Adrenal gland (tissue), 19 donors: ENCODE data around the gene RLF. TPM values are rescaled to one million over a fixed set of nuclear protein-coding genes. Genes with fewer than 3 reads are reported as not detected.

Source experiments
- DNase-seq, 7 donors: peaks; one replicate each; pipeline ENCODE4 v3.0.0-alpha.2; 2019 to 2020
- H3K27ac ChIP-seq, 5 donors: fragments of 200-600 bp; sonication (generic) in 4 of 5; 1 replicate in 3 of 5; 2 replicates in 2 of 5; pipeline versions ENCODE4 v1.5.1 to v1.8.0; 2016 to 2020; ENCODE audit warnings: mild to moderate bottlenecking in 1 of 5
- H3K27me3 ChIP-seq: fragments of 200-600 bp; 2 replicates; pipeline ENCODE4 v1.8.0; 2021
- H3K36me3 ChIP-seq, 2 donors: fragments of 200-600 bp; replicated peaks in 1 of 2; 1 replicate in 1 of 2; 2 replicates in 1 of 2; pipeline versions ENCODE4 v1.5.1 to v1.8.0; 2018 to 2022
- H3K4me1 ChIP-seq, 2 donors: fragments of 200-600 bp; replicated peaks in 1 of 2; 1 replicate in 1 of 2; 2 replicates in 1 of 2; pipeline versions ENCODE4 v1.5.1 to v1.8.0; 2018 to 2021
- H3K4me3 ChIP-seq, 4 donors: fragments of 200-600 bp; sonication (generic) in 3 of 4; one replicate each; pipeline ENCODE4 v1.5.1; 2016 to 2018
- H3K9me3 ChIP-seq, 3 donors: fragments of 200-600 bp; sonication (generic) in 1 of 3; replicated peaks in 1 of 3; 1 replicate in 2 of 3; 2 replicates in 1 of 3; pipeline versions ENCODE4 v1.5.1 to v1.8.0; 2016 to 2021
- CTCF ChIP-seq, 6 experiments: fragments of 450-650 bp in 4 of 6; fragments of 200-600 bp in 2 of 6; sonication (generic) in 1 of 6; IDR thresholded peaks; 1 replicate in 5 of 6; 2 replicates in 1 of 6; pipeline versions ENCODE4 v1.5.1 to v1.8.0; 2016 to 2021; ENCODE audit warnings: antibody characterized with exemption in 6 of 6, mild to moderate bottlenecking in 2 of 6, moderate library complexity in 1 of 6
- POLR2A ChIP-seq, 2 donors: fragments of 450-650 bp; IDR thresholded peaks; one replicate each; pipeline ENCODE4 v1.6.1; 2017; ENCODE audit warnings: antibody characterized with exemption in 2 of 2, mild to moderate bottlenecking in 2 of 2, moderate library complexity in 1 of 2
- WGBS, 4 donors: extraction: QIAGEN DNeasy Blood & Tissue Kit in 2 of 4; methylation state at CpG; one replicate each; pipeline versions ENCODE4 v1.1.5 to v1.1.7; 2013 to 2017; 5-methylcytosine and 5-hydroxymethylcytosine counted together
- intact Hi-C, 2 donors: fragments of 100-400 bp; cut with DNase I; formaldehyde crosslinking; loops; one replicate each; pipeline versions ENCODE4 v1.14.1 to v1.15.0; 2022 to 2023
- long read RNA-seq, 10 donors: library from polyadenylated mRNA in 3 of 10; unstranded in 2 of 10; stranded (forward) in 1 of 10; transcript quantifications; one replicate each; pipeline ENCODE4 v2.0.0 and lab custom pipeline, GENCODE V29; 2021 to 2026
- polyA plus RNA-seq, 3 donors: library from polyadenylated mRNA; stranded (reverse); fragments of 200-250 nt in 2 of 3; fragments of 350-450 nt in 1 of 3; fragmentation: Illumina TruSeq in 1 of 3; extraction: RNeasy Lipid Tissue Mini Kit (QIAGEN cat#74804) in 1 of 3; gene quantifications; one replicate each; pipeline ENCODE4 v1.2.3, GENCODE V29; 2013 to 2014
- total RNA-seq, 9 donors: library from RNA; depleted of rRNA in 4 of 9; stranded (reverse); fragments of >200 nt in 4 of 9; fragments of 120-200 nt in 1 of 9; fragmentation: NEBNext Ultra II Directional in 1 of 9; extraction: Animal tissue kit (Norgen Biotek cat#: 25700) in 1 of 9; gene quantifications; one replicate each; pipeline versions ENCODE4 v1.1.0 to v1.2.4, GENCODE V29; 2013 to 2023
- donor health status: healthy with polysubstance abuse.
- donor health status: Bipolar disorder and iron deficiency.
- donor health status: DM: yes; HTN: yes; CAD: no.
- donor health status: DM: no; HTN: no; CAD: no.
- donor health status: DM: no; HTN: no; CAD: no.
- donor health status: DM: yes; HTN: yes; CAD: no.

The RLF gene
- 10 to 100 TPM in 7 of 9 donors, 1 to 10 TPM in 2; 5.3 to 18.8 (median 11.7) TPM for total RNA-seq
- polyA plus RNA-seq: 1 to 10 TPM; 3.7 to 9.6 (median 4.3) TPM
- long read RNA-seq, donor 1, full-length matches to known transcripts: 4 of 4 reads
- long read RNA-seq, donor 1, partial matches to known transcripts: 0 of 4 reads
- long read RNA-seq, donor 1, other reads (novel, unspliced or antisense): 0 of 4 reads
- long read RNA-seq, donor 2, full-length matches to known transcripts: 1 of 1 reads
- long read RNA-seq, donor 2, partial matches to known transcripts: 0 of 1 reads
- long read RNA-seq, donor 2, other reads (novel, unspliced or antisense): 0 of 1 reads
- long read RNA-seq, donor 3: 0 reads
- long read RNA-seq, donor 4, full-length matches to known transcripts: 8 of 10 reads
- long read RNA-seq, donor 4, partial matches to known transcripts: 0 of 10 reads
- long read RNA-seq, donor 4, other reads (novel, unspliced or antisense): 2 of 10 reads
- long read RNA-seq, donor 5, full-length matches to known transcripts: 1 of 2 reads
- long read RNA-seq, donor 5, partial matches to known transcripts: 0 of 2 reads
- long read RNA-seq, donor 5, other reads (novel, unspliced or antisense): 1 of 2 reads
- long read RNA-seq, donor 6, full-length matches to known transcripts: 6 of 6 reads
- long read RNA-seq, donor 6, partial matches to known transcripts: 0 of 6 reads
- long read RNA-seq, donor 6, other reads (novel, unspliced or antisense): 0 of 6 reads
- long read RNA-seq, donor 7, full-length matches to known transcripts: 1 of 1 reads
- long read RNA-seq, donor 7, partial matches to known transcripts: 0 of 1 reads
- long read RNA-seq, donor 7, other reads (novel, unspliced or antisense): 0 of 1 reads
- long read RNA-seq, donor 8, full-length matches to known transcripts: 5 of 5 reads
- long read RNA-seq, donor 8, partial matches to known transcripts: 0 of 5 reads
- long read RNA-seq, donor 8, other reads (novel, unspliced or antisense): 0 of 5 reads
- long read RNA-seq, donor 9, full-length matches to known transcripts: 2 of 2 reads
- long read RNA-seq, donor 9, partial matches to known transcripts: 0 of 2 reads
- long read RNA-seq, donor 9, other reads (novel, unspliced or antisense): 0 of 2 reads
- long read RNA-seq, donor 10: 0 reads

- Histone ChIP-seq H3K9me3 (no peaks in the 10 kb centered on the region), H3K4me1 (peaks cover 31 to 38% of the 10 kb centered on the region in 2 donors), H3K4me3 (peak within 1 kb of the TSS; percentile 47 to 99 (median 93)), H3K36me3 (no peaks in the 10 kb centered on the region), H3K27me3 (no peaks in the 10 kb centered on the region), H3K27ac (peak within 1 kb of the TSS; percentile 94 to 99 (median 98))
- intact Hi-C loops: loop anchor here in 1 of 2 donors (10.0 kb wide), 1 partner anchor 93 kb away; the partner anchor contains the start of gene ZMPSTE24
- peak; percentile 94 to 98 (median 96) for DNase-seq
- 0 to 1% (median 0%) methylated on average over 37 to 62 of the region's 62 CpGs for WGBS, 4 donors
- TF ChIP-seq POLR2A (IDR thresholded peaks at IDR 0.05): peak; percentile 85 to 93
- peak in 1 of 6 experiments; percentile 10 for TF ChIP-seq CTCF (IDR thresholded peaks at IDR 0.05)
These were observed at the start of gene RLF for GRCh38 chr1:40161125-40161887. Gene RLF, plus strand, starts transcription at chr1:40161387. Its CDS starts 13 bp downstream, at chr1:40161400.

- no peaks in the 10 kb centered on the region for H3K9me3 ChIP-seq
- intact Hi-C loops: no loop called here
- H3K4me3 ChIP-seq: no peak overlapping the region
- 77 to 88% (median 80%) methylated on average over 3 of the region's 3 CpGs for WGBS, 4 donors
- TF ChIP-seq CTCF (IDR thresholded peaks at IDR 0.05) (no peak), POLR2A (IDR thresholded peaks at IDR 0.05) (no peak)
- peaks cover 4% of the 10 kb centered on the region for H3K27me3 ChIP-seq
- no peaks in the 10 kb centered on the region for H3K36me3 ChIP-seq
- H3K27ac ChIP-seq: no peak overlapping the region
- DNase-seq: no peak
- H3K4me1 ChIP-seq: no peaks in the 10 kb centered on the region
These were observed 46.8 kb upstream of the RLF start for GRCh38 chr1:40114400-40114799.

GRCh38 chr1:40120128-40120527 is 41.1 kb upstream of the RLF start:
- H3K9me3 ChIP-seq: no peaks in the 10 kb centered on the region
- DNase-seq: no peak
- no peak overlapping the region for H3K27ac ChIP-seq
- H3K27me3 ChIP-seq: no peaks in the 10 kb centered on the region
- no peaks in the 10 kb centered on the region for H3K4me1 ChIP-seq
- intact Hi-C loops: no loop called here
- no peak for TF ChIP-seq CTCF (IDR thresholded peaks at IDR 0.05)
- no peak overlapping the region for H3K4me3 ChIP-seq
- WGBS, 4 donors: 71 to 85% (median 77%) methylated on average over 7 of the region's 7 CpGs
- H3K36me3 ChIP-seq: no peaks in the 10 kb centered on the region
